ENCODE results near the gene KLLN. TPM values are rescaled to one million over a fixed set of nuclear protein-coding genes. Genes with fewer than 3 reads are reported as not detected.

Gene KLLN
- total and polyA plus RNA-seq, 2 of the 13 experiments (the other 11 are each of a cell fraction or from before 2014, with no cell fraction given), result 0.08 to 0.44 TPM

- TF ChIP-seq ZNF513 (CRISPR knock-in tag; conservative IDR thresholded peaks at IDR 0.05), result no peak; the same call in 1 of the 2 replicates
- TF ChIP-seq NFE2L2 (IDR thresholded peaks at IDR 0.05; ENCODE audit: low read length), result no peak
- TF ChIP-seq ZC3H13 (CRISPR knock-in tag; IDR thresholded peaks at IDR 0.05), result no peak
- TF ChIP-seq NAIF1 (CRISPR knock-in tag; IDR thresholded peaks at IDR 0.05; ENCODE audit: borderline replicate concordance), result peak; percentile 79; the same call in 1 of the 2 replicates
- TF ChIP-seq RAD51 (IDR thresholded peaks at IDR 0.05; ENCODE audit: borderline replicate concordance), result no peak
- TF ChIP-seq IKZF5 (CRISPR knock-in tag; IDR thresholded peaks at IDR 0.05), result no peak; the same call in 1 of the 2 replicates
- TF ChIP-seq PAF1 (CRISPR knock-in tag; IDR thresholded peaks at IDR 0.05), result no peak
- TF ChIP-seq SRF (IDR thresholded peaks at IDR 0.05; ENCODE audit: low read depth, low read length), result no peak
- TF ChIP-seq ZNF841 (CRISPR knock-in tag; IDR thresholded peaks at IDR 0.05; ENCODE audit: borderline replicate concordance), result no peak
- TF ChIP-seq HCFC1 (IDR thresholded peaks at IDR 0.05; ENCODE audit: low read depth, low read length), result no peak
- TF ChIP-seq DNMT1 (CRISPR knock-in tag; IDR thresholded peaks at IDR 0.05), result no peak
- no peak for TF ChIP-seq MTF2 (CRISPR knock-in tag; IDR thresholded peaks at IDR 0.05; ENCODE audit: borderline replicate concordance)
- no peak; the same call in 1 of the 2 replicates for TF ChIP-seq ZNF225 (CRISPR knock-in tag; IDR thresholded peaks at IDR 0.05)
- TF ChIP-seq ATAD3A (CRISPR knock-in tag; IDR thresholded peaks at IDR 0.05), result 0 out of 2 replicates have a peak, but pooled peaks have one; percentile 5
- no peak; the same call in 1 of the 2 replicates for TF ChIP-seq ZNF264 (CRISPR knock-in tag; IDR thresholded peaks at IDR 0.05)
- TF ChIP-seq ZNF672 (CRISPR knock-in tag; IDR thresholded peaks at IDR 0.05), result no peak
- TF ChIP-seq ZBED4 (CRISPR knock-in tag; IDR thresholded peaks at IDR 0.05; ENCODE audit: borderline replicate concordance), result no peak
- no peak for TF ChIP-seq PRPF4 (IDR thresholded peaks at IDR 0.05; ENCODE audit: low read depth, low read length, poor library complexity, severe bottlenecking)
- TF ChIP-seq PBX2 (CRISPR knock-in tag; IDR thresholded peaks at IDR 0.05), result no peak
- TF ChIP-seq SKI (IDR thresholded peaks at IDR 0.05; ENCODE audit: partially characterized antibody), result peak; percentile 12
- no peak; the same call in 1 of the 2 replicates for TF ChIP-seq SIN3A (IDR thresholded peaks at IDR 0.05; ENCODE audit: borderline replicate concordance, low read depth, low read length)
- no peak for TF ChIP-seq ZNF775 (CRISPR knock-in tag; IDR thresholded peaks at IDR 0.05; ENCODE audit: borderline replicate concordance)
- TF ChIP-seq MEF2D (CRISPR knock-in tag; IDR thresholded peaks at IDR 0.05), result 0 out of 2 replicates have a peak, but pooled peaks have one; percentile 21
Measured at GRCh38 chr10:87817609-87818504, 45.5 kb downstream of the KLLN start, which contains the start of gene ATAD1 (continued).

Data from HepG2 (cell line).